HCEC 1CT (cell line): Measurements from ENCODE around the gene SPATA2.
"Not testable (repeated sequence)": the region's sequence is repeated elsewhere in the genome, so short reads cannot be mapped to it uniquely, and the experiment has no call there.

Source experiments
- DNase-seq: peaks from one replicate; pipeline ENCODE4 v3.0.0-alpha.2; 2017

SPATA2 gene, protein sequence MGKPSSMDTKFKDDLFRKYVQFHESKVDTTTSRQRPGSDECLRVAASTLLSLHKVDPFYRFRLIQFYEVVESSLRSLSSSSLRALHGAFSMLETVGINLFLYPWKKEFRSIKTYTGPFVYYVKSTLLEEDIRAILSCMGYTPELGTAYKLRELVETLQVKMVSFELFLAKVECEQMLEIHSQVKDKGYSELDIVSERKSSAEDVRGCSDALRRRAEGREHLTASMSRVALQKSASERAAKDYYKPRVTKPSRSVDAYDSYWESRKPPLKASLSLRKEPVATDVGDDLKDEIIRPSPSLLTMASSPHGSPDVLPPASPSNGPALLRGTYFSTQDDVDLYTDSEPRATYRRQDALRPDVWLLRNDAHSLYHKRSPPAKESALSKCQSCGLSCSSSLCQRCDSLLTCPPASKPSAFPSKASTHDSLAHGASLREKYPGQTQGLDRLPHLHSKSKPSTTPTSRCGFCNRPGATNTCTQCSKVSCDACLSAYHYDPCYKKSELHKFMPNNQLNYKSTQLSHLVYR

GRCh38 chr20:49915380-49916145 is at the start of gene SPATA2:
Gene SPATA2, minus strand, starts transcription at chr20:49915529. Its CDS starts 7,039 bp downstream, at chr20:49908490.
- DNase-seq, result peak; percentile 90

DNA sequence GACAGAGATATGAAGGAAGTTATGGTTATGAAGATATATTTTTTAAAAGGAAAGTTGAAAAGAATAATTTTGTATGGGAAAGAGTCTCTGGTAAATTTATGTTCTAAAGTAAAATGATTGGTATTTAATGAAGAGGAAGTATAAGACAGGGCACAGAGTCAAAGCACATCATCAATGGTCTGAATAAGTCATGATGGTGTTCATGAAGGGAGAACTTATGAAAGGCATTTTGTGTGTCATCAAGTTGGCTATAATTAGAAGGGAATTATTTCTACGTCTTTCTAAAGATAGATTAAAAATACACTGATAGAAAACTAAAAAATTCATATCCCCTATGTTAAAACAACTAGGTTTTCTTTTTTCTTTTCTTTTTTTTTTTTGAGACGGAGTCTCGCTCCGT is 46.1 kb upstream of the SPATA2 start:
- no peak for DNase-seq

GRCh38 chr20:49957089-49957938 is 42.0 kb upstream of the SPATA2 start:
- not testable (repeated sequence) for DNase-seq

GRCh38 chr20:49956689-49957088 is 41.4 kb upstream of the SPATA2 start:
- no peak for DNase-seq

DNA sequence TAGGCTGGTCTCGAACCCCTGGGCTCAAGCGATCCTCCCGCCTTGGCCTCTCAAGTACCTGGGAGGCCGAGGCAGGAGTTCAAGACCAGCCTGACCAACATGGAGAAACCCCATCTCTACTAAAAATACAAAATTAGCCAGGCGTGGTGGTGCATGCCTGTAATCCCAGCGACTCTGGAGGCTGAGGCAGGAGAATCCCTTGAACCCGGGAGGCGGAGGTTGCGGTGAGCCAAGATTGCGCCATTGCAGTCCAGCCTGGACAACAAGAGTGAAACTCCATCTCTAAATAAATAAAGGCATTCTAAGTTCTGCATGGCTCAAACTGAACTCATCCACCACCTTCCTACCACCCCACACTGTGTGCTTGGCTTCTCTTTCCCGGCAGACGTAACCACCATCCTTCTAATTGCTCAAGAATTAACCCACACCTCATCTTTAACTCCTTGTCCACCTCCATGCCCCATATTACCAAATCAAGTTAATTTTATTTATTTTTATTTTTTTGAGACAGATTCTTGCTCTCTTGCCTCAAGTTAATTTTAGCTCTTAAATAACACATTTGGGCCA is 40.6 kb upstream of the SPATA2 start:
- DNase-seq, result not testable (repeated sequence)

DNA sequence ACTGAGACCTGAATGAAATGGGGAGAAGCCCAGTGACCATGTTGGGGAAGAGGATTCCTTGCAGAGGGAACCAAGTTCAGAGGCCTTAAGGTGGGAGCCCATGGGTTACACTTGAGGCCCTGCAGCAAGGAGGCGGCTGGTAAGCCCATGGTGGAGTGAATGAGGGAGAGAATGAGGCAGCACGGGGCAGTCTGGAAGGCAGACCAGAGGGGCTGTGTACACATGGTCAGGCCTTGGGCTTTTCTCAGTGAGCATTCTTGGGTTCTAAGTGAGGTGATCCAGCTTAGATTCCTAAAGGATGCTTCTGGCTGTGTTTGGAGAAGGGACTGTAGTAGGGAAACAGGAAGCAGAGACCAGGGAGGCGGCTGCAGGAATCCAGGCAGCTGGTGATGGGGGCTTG is 39.8 kb upstream of the SPATA2 start:
- DNase-seq, result no peak

- peak; percentile 84 for DNase-seq
Observed at GRCh38 chr20:49951151-49951550, 35.8 kb upstream of the SPATA2 start.

DNA sequence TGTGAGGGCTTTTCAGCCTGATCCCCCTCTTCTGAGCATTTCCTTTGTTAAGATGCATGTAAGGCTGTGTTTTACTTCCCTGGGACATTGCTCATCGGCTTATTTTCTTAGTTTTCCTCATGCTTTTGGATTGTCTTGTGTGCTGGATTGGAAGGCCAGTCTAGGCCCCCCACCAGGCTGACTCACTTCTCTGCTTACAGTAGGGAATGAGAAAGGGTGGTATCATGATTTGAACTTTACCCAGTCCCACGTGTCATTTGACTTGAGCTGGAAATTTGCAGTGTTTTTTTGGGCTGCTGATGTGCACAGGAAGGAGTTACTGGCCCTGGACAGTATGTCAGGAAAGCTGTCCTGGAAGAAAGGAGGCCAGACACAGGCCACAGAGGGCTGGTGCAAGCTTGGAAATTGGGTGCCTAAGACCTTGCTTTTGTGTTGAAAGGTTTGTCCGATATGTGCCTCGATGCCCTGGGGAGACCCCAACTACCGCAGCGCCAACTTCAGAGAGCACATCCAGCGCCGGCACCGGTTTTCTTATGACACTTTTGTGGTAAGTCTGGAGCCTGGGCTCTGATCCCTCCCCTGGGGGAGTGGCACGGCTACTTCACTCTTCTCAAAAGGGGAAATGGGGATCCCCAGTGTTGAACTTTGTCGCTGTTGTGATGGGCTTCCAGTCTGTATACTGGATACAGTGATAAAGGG is 33.6 kb upstream of the SPATA2 start:
- DNase-seq, result peak; percentile 94

DNA sequence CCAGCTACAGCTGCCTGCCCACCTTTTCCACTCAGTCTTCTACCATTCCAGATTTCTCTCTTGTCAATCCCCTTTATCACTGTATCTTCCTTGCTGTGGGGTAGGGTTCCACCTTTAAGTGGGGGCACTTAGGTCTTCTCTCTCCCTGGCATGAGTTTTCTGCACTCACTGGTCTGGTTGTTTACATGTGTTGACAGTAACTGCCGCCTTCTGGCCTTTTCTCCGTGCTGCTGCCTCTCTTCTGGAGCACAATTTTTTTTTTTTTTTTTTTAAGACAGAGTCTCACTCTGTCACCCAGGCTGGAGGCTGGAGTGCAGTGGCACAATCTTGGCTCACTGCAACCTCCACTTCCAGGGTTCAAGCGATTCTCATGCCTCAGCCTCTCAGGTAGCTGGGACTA is 32.8 kb upstream of the SPATA2 start:
- peak; percentile 5 for DNase-seq

GRCh38 chr20:49945701-49946477 is 30.6 kb upstream of the SPATA2 start:
- no peak for DNase-seq

DNA sequence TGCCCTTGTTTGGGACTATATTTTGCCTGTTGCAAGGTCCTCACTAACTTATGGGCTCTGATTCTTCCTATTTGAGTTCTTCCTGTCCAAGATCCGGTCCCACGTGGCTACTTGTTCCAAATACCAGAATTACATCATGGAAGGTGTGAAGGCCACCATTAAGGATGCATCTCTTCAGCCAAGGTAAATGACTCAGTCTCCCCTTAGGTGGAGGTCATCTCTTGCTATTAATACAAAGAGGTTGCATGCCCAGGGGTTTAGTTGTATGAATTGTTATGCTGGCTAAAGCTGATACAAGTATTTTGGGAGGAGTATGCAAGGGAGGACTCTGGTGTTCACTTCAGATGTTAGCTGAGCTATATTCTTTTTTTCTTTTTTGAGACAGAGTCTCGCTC is 30.0 kb upstream of the SPATA2 start:
- no peak for DNase-seq

DNA sequence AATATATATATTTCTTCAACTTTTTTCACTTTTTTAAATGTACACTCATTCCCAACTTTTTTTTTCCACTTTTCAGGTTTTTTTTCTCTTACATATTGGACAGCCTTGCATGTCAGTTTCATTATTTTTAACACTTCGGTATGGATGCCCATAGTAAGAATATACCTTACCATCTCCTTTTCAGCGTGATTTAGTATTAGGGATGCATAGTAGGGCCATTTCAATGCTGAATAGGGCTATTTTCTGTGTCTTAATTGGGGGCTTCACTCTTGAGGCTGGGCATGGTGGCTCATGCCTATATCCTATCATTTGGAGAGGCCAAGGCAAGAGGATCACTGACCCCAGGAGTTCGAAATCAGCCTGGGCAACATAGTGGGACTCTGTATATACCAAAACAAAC is 27.6 kb upstream of the SPATA2 start:
- no peak for DNase-seq

- DNase-seq, result no peak
Observed at GRCh38 chr20:49942303-49942702, 27.0 kb upstream of the SPATA2 start.

DNA sequence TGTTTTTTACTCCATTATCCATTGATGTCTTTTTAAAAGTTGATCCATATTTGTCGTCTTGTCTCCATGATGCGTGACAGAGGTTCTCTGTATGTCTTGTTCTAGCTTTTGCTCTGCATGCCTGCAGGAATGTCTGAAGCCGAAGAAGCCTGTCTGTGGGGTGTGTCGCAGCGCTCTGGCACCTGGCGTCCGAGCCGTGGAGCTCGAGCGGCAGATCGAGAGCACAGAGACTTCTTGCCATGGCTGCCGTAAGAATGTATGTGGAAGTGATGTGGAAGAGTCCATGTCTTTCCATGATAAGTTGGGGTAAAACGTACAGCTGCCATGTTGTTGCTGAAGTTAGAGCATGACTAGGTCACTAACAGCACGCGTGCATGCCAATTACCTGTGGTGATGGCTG is 26.1 kb upstream of the SPATA2 start:
- no peak for DNase-seq

DNA sequence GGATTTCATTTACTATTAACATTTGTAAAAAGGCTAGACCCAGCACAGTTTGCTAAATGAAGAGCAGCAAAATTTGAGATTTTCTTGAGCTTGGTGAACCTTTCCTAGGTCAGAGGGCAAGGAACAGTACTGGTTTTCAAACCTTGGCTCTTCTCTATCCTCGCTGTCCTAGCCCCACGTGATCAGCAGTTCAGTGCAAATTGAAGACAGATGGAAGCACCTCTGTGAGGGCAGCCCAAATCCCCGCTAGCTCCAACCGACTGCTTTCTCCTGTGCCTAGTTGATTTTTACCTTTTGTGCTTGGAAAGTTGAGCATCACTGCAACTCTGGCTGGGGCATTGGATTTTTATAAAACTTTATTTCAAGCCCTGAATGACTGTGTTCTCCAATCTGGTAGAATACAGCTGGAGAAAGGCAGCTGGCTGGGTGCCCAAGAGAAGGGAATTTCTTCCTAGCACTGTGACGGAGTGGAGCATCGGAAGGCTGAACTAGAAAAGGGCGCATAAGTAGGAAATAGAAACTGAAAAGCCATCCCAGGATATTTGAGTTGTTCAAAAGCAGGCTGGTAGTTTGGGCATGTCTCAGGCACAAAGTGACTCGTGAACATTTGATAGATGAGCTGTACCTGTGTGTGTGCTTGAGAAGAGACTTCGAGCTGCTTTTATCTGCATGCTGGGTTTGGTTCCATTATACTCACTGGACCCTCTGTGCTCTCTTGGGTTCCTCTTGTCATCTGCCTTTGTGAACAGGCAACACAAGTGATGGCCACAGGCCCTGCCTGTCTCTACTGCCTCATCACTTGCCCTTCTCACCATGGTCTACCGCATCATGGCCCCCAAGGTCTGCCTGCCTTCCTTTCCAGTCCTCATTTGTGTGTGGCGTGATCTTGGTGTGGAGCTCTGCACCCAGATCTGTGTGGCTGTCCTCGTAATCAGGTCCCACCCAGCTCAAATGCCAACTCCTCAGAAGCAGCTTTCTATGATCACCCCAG is 23.1 kb upstream of the SPATA2 start:
- no peak for DNase-seq

GRCh38 chr20:49937027-49937929 is 21.9 kb upstream of the SPATA2 start:
- DNase-seq, result no peak

- peak; percentile 87 for DNase-seq
Observed at GRCh38 chr20:49936153-49937026, 21.1 kb upstream of the SPATA2 start, which contains the start of gene RNF114. Gene RNF114, plus strand, starts transcription at chr20:49936397. Its CDS starts 16 bp downstream, at chr20:49936413.

- DNase-seq, result no peak
Observed at GRCh38 chr20:49935746-49936152, 20.4 kb upstream of the SPATA2 start.
